Endothelial cell of umbilical vein (primary cell): ENCODE results near the gene CDC25A.

Experiments
- CTCF ChIP-seq, 2 donors: IDR thresholded peaks; 1 replicate in 1 of 2; 2 replicates in 1 of 2; pipeline ENCODE4 v1.5.1; 2011; ENCODE audit warnings: low read length in 2 of 2, mild to moderate bottlenecking in 2 of 2, moderate library complexity in 2 of 2, control low read depth in 1 of 2, inconsistent platforms in 1 of 2, low read depth in 1 of 2; ENCODE audit not compliant: insufficient read depth in 1 of 2; ENCODE audit errors: extremely low read depth in 1 of 2
- EZH2 ChIP-seq: IDR thresholded peaks from 2 replicates; pipeline ENCODE4 v1.6.1; 2012; ENCODE audit warnings: borderline replicate concordance, low read depth, mild to moderate bottlenecking, moderate library complexity, low read length, inconsistent platforms; ENCODE audit not compliant: severe bottlenecking
- FOS ChIP-seq: IDR thresholded peaks from 2 replicates; pipeline ENCODE4 v1.6.1; 2011; ENCODE audit warnings: mild to moderate bottlenecking, low read length, moderate library complexity, borderline replicate concordance; ENCODE audit not compliant: insufficient read depth
- GATA2 ChIP-seq: IDR thresholded peaks from 2 replicates; pipeline ENCODE4 v1.7.0; 2011; ENCODE audit warnings: low read depth, mild to moderate bottlenecking, moderate library complexity, mixed read lengths, low read length; ENCODE audit not compliant: insufficient read length, insufficient read depth
- JUN ChIP-seq: IDR thresholded peaks from 2 replicates; pipeline ENCODE4 v1.6.1; 2011; ENCODE audit warnings: borderline replicate concordance, low read depth; ENCODE audit not compliant: insufficient read length, insufficient read depth
- MAX ChIP-seq: IDR thresholded peaks from 2 replicates; pipeline ENCODE4 v1.6.1; 2011; ENCODE audit not compliant: insufficient read depth, insufficient read length
- MYC ChIP-seq: IDR thresholded peaks from one replicate; pipeline ENCODE4 v1.6.1; 2011; ENCODE audit warnings: mild to moderate bottlenecking, low read depth, low read length
- POLR2A ChIP-seq: IDR thresholded peaks from 2 replicates; pipeline ENCODE4 v1.6.1; 2012; ENCODE audit warnings: low read depth, mild to moderate bottlenecking, control low read depth, low read length
- POLR2AphosphoS5 ChIP-seq: IDR thresholded peaks from 2 replicates; pipeline ENCODE4 v1.6.1; 2012; ENCODE audit warnings: low read depth, mild to moderate bottlenecking, control low read depth, low read length, moderate library complexity; ENCODE audit not compliant: insufficient read depth

GRCh38 chr3:48118322-48118721 lies 69.9 kb downstream of the CDC25A start:
- TF ChIP-seq EZH2: no peak
- TF ChIP-seq POLR2A: no peak
- no peak for TF ChIP-seq MAX
- TF ChIP-seq CTCF (IDR thresholded peaks at IDR 0.05; ENCODE audit: extremely low read depth in 1 of 2, insufficient read depth in 1 of 2, low read depth in 1 of 2, low read length in 2 of 2): no peak
- TF ChIP-seq POLR2AphosphoS5: no peak
- no peak for TF ChIP-seq JUN
- no peak for TF ChIP-seq MYC
- TF ChIP-seq GATA2: no peak
- no peak for TF ChIP-seq FOS
